ENCODE results near the gene NFIA. TPM values are rescaled to one million over a fixed set of nuclear protein-coding genes. Genes with fewer than 3 reads are reported as not detected.

NFIA gene
- total RNA-seq, 1 experiment from 2014 or later: 12.7 TPM

DNA sequence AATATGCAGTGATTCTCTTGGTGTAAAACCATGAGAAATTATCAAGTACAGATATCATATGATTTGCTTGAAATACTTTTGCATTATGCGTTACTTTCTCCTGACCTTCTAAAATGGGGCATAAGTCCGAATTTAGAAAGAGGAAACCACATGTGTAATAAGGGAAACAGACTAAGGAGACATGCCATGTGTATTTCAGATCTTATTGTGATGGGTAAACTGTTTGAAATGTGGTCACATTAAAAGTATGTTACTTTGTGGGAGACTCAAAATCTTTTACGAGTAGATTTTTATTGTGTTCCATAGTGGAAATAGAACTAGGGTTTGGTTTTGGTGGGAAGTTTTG lies 173.0 kb downstream of the NFIA start:
- intact Hi-C loops (cut with micrococcal nuclease): no loop called here
- TF ChIP-seq EZH2 (IDR thresholded peaks at IDR 0.05; ENCODE audit: low read length, unreplicated experiment) (no peak), EZH2phosphoT487 (IDR thresholded peaks at IDR 0.05; ENCODE audit: borderline replicate concordance, low read length) (no peak)
- TF ChIP-seq, protein P1, sequence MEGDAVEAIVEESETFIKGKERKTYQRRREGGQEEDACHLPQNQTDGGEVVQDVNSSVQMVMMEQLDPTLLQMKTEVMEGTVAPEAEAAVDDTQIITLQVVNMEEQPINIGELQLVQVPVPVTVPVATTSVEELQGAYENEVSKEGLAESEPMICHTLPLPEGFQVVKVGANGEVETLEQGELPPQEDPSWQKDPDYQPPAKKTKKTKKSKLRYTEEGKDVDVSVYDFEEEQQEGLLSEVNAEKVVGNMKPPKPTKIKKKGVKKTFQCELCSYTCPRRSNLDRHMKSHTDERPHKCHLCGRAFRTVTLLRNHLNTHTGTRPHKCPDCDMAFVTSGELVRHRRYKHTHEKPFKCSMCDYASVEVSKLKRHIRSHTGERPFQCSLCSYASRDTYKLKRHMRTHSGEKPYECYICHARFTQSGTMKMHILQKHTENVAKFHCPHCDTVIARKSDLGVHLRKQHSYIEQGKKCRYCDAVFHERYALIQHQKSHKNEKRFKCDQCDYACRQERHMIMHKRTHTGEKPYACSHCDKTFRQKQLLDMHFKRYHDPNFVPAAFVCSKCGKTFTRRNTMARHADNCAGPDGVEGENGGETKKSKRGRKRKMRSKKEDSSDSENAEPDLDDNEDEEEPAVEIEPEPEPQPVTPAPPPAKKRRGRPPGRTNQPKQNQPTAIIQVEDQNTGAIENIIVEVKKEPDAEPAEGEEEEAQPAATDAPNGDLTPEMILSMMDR (conservative IDR thresholded peaks at IDR 0.05; ENCODE audit: low read depth, low read length): no peak
- peaks cover 21% of the 10 kb centered on the region for H3K4me1 ChIP-seq (ENCODE audit: insufficient read depth, low read length)
- DNase-seq: no peak
- H3K4me3 ChIP-seq (ENCODE audit: low read length): no peak overlapping the region; the same call in 1 of the 2 replicates
- BruUV-seq (replicated peaks): no TSS peak
- H3K4me2 ChIP-seq (ENCODE audit: low read length): peak overlapping the region; percentile 76; the same call in 1 of the 2 replicates
- H3K9me3 ChIP-seq (ENCODE audit: low read length): no peaks in the 10 kb centered on the region
- H3K27me3 ChIP-seq (ENCODE audit: low read length): no peaks in the 10 kb centered on the region
- no peaks in the 10 kb centered on the region for H3K9me2 ChIP-seq (replicated peaks; ENCODE audit: low read length)
- H4K20me1 ChIP-seq (ENCODE audit: low read length): no peaks in the 10 kb centered on the region
- peak overlapping the region; percentile 56; the same call in 1 of the 2 replicates for H2AFZ ChIP-seq (ENCODE audit: low read length)
- H3K36me3 ChIP-seq (ENCODE audit: low read depth, low read length): no peaks in the 10 kb centered on the region
- H3K79me2 ChIP-seq (ENCODE audit: low read length): no peaks in the 10 kb centered on the region
- ATAC-seq: no peak
- H3K9ac ChIP-seq (ENCODE audit: low read length): no peak overlapping the region
- H3K27ac ChIP-seq (ENCODE audit: low read length): no peak overlapping the region
- ChIA-PET CTCF (interaction anchor here (1.1 kb wide), 1 partner anchor 205 kb away, joined by 3 read pairs; no protein-coding TSS in a partner anchor), POLR2A (ENCODE audit: unreplicated experiment) (no interaction called here)
- H3F3A ChIP-seq (ENCODE audit: low read length, unreplicated experiment): no peaks in the 10 kb centered on the region

DNA sequence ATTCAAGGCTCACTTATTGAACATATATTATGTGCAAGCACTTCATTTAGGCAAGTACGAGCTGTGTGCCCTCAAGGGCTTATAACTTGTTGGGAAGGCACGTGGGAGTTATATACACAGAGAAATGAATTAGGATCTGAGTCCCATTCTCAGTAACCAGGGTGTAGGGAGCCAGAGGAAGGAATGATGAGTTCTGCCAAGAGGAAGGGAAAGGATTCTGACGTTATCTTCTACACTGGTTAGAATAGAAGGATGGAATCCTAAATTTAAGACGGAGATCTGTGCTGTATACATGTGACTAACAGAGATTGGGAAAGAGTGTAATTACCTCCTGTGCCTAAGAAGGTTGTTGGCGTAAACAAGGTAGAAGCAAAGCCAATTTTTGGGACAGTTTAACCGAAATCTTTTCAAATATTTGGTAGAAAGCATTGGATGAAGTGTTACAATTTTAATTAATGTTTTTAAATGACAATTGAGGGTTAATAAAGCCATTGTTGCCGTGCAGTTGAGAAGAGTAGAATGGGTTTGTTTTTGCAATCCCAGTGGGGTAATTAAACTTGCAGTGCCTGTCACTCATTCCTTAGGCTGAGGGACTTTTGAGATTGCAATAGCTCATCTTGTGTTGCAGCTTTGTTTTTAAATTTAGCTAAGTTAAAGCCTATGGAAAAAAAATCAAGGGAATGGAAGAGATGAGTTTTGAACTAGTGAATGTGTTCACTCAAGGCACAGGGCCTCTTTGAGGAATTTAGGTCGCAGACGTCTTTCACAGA lies 177.2 kb downstream of the NFIA start:
- POLR2A ChIA-PET (ENCODE audit: unreplicated experiment): no interaction called here

More for the DNA sequence above, 177.2 kb downstream of the NFIA start:
- H3K27me3 ChIP-seq (ENCODE audit: low read length): no peaks in the 10 kb centered on the region
- H2AFZ ChIP-seq (ENCODE audit: low read length): no peak overlapping the region
- H3K9ac ChIP-seq (ENCODE audit: low read length): no peak overlapping the region
- BruUV-seq (replicated peaks): no TSS peak
- ATAC-seq: no peak
- H3K4me2 ChIP-seq (ENCODE audit: low read length): no peak overlapping the region
- H3K9me3 ChIP-seq (ENCODE audit: low read length): no peaks in the 10 kb centered on the region
- H3F3A ChIP-seq (ENCODE audit: low read length, unreplicated experiment): no peaks in the 10 kb centered on the region
- H3K27ac ChIP-seq (ENCODE audit: low read length): no peak overlapping the region
- H3K79me2 ChIP-seq (ENCODE audit: low read length): no peaks in the 10 kb centered on the region
- H3K9me2 ChIP-seq (replicated peaks; ENCODE audit: low read length): no peaks in the 10 kb centered on the region
- peaks cover 9% of the 10 kb centered on the region for H3K4me1 ChIP-seq (ENCODE audit: insufficient read depth, low read length)
- DNase-seq: no peak
- H4K20me1 ChIP-seq (ENCODE audit: low read length): no peaks in the 10 kb centered on the region
- no peak for TF ChIP-seq EZH2phosphoT487 (IDR thresholded peaks at IDR 0.05; ENCODE audit: borderline replicate concordance, low read length)
- TF ChIP-seq, protein P1 (conservative IDR thresholded peaks at IDR 0.05; ENCODE audit: low read depth, low read length): no peak
- TF ChIP-seq EZH2 (IDR thresholded peaks at IDR 0.05; ENCODE audit: low read length, unreplicated experiment): no peak
- no peak overlapping the region for H3K4me3 ChIP-seq (ENCODE audit: low read length)
- intact Hi-C loops (cut with micrococcal nuclease): no loop called here
- CTCF ChIA-PET: no interaction called here
- H3K36me3 ChIP-seq (ENCODE audit: low read depth, low read length): no peaks in the 10 kb centered on the region

All from PC-3 (cell line).